ENCODE data around the gene PPID. TPM values are rescaled to one million over a fixed set of nuclear protein-coding genes. Genes with fewer than 3 reads are reported as not detected.

PPID gene
- total RNA-seq = 10 to 100 TPM; 72.0 to 78.1 TPM

- ChIA-PET CTCF (interaction anchor here (0.6 to 1.3 kb wide), 5 partner anchors 38 to 480 kb away, joined by 3 to 4 read pairs (median 3); no protein-coding TSS in a partner anchor), POLR2A (no interaction called here)
- Mint-ChIP-seq H3K27ac (peak within 1 kb of the TSS; percentile 100), H3K36me3 (ENCODE audit: low read depth) (peaks cover 39% of the 10 kb centered on the region), H3K9me3 (ENCODE audit: low read depth) (no peaks in the 10 kb centered on the region), H3K27me3 (peaks cover 4% of the 10 kb centered on the region), H3K4me1 (peaks cover 46% of the 10 kb centered on the region), H3K4me3 (peak within 1 kb of the TSS; percentile 99)
- ATAC-seq (peak; percentile 86), DNase-seq (peak; percentile 93)
- intact Hi-C loops (cut with DNase I, micrococcal nuclease) = loop anchor here (1.0 to 10.0 kb wide), 12 partner anchors 46 to 724 kb away; partner anchors contain the start of genes ETFDH (in 2 of the 2), FNIP2 (in 2 of the 2) and RAPGEF2 (in 1 of the 2)
Measured at GRCh38 chr4:158722917-158723793, at the start of gene PPID. Gene PPID (minus strand): TSS chr4:158723396. CDS start chr4:158723288, 108 bp downstream.

GRCh38 chr4:158771776-158772175 is 48.6 kb upstream of the PPID start:
- Mint-ChIP-seq H3K27me3 (no peaks in the 10 kb centered on the region), H3K27ac (no peak overlapping the region), H3K36me3 (ENCODE audit: low read depth) (no peaks in the 10 kb centered on the region), H3K9me3 (ENCODE audit: low read depth) (no peaks in the 10 kb centered on the region), H3K4me3 (no peak overlapping the region), H3K4me1 (peaks cover 49% of the 10 kb centered on the region)
- ChIA-PET CTCF (no interaction called here), POLR2A (no interaction called here)
- intact Hi-C loops (cut with DNase I, micrococcal nuclease) = loop anchor here (5.0 kb wide), 2 partner anchors 336 to 406 kb away; no protein-coding TSS in a partner anchor
- no peak for ATAC-seq
- DNase-seq = no peak

- H3K27me3 Mint-ChIP-seq = no peaks in the 10 kb centered on the region
- ChIA-PET POLR2A (no interaction called here), CTCF (interaction anchor here (0.8 kb wide), 1 partner anchor 20 kb away, joined by 3 read pairs; no protein-coding TSS in a partner anchor)
- DNase-seq = no peak
- no peaks in the 10 kb centered on the region for H3K9me3 Mint-ChIP-seq (ENCODE audit: low read depth)
- no peak for ATAC-seq
- H3K4me1 Mint-ChIP-seq = peaks cover 48% of the 10 kb centered on the region
- intact Hi-C loops (cut with DNase I, micrococcal nuclease) = loop anchor here (5.0 kb wide), 2 partner anchors 337 to 407 kb away; no protein-coding TSS in a partner anchor
- H3K36me3 Mint-ChIP-seq (ENCODE audit: low read depth) = no peaks in the 10 kb centered on the region
- H3K4me3 Mint-ChIP-seq = peak overlapping the region; percentile 97
- H3K27ac Mint-ChIP-seq = peak overlapping the region; percentile 22
Measured at GRCh38 chr4:158770671-158771070, 47.5 kb upstream of the PPID start.

- intact Hi-C loops (cut with DNase I, micrococcal nuclease) = loop anchor here (1.0 to 5.0 kb wide), 7 partner anchors 9 to 98 kb away; partner anchors contain the start of genes PPID (in 2 of the 2) and C4orf46 (in 1 of the 2)
- peak overlapping the region; percentile 97 for H3K4me3 Mint-ChIP-seq
- no peaks in the 10 kb centered on the region for H3K9me3 Mint-ChIP-seq (ENCODE audit: low read depth)
- H3K27me3 Mint-ChIP-seq = no peaks in the 10 kb centered on the region
- ChIA-PET CTCF (interaction anchor here (0.7 to 1.5 kb wide), 9 partner anchors 8 to 98 kb away, joined by 3 to 4 read pairs (median 3); partner anchors contain the start of gene PPID), POLR2A (interaction anchor here (1.1 to 1.2 kb wide), 2 partner anchors 41 to 54 kb away, joined by 3 to 6 read pairs; no protein-coding TSS in a partner anchor)
- H3K27ac Mint-ChIP-seq = peak overlapping the region; percentile 93
- ATAC-seq = peak; percentile 56
- no peaks in the 10 kb centered on the region for H3K36me3 Mint-ChIP-seq (ENCODE audit: low read depth)
- DNase-seq = peak; percentile 65
- H3K4me1 Mint-ChIP-seq = peaks cover 41% of the 10 kb centered on the region
Measured at GRCh38 chr4:158769175-158769921, 46.2 kb upstream of the PPID start.

- Mint-ChIP-seq H3K27ac (peak within 1 kb of the TSS; percentile 93), H3K36me3 (ENCODE audit: low read depth) (no peaks in the 10 kb centered on the region), H3K4me1 (peaks cover 41% of the 10 kb centered on the region), H3K9me3 (ENCODE audit: low read depth) (no peaks in the 10 kb centered on the region), H3K27me3 (no peaks in the 10 kb centered on the region), H3K4me3 (peak within 1 kb of the TSS; percentile 97)
- ATAC-seq (peak; percentile 81), DNase-seq (peak; percentile 81)
- ChIA-PET CTCF (interaction anchor here (1.3 to 1.5 kb wide), 3 partner anchors 16 to 98 kb away, joined by 4 read pairs; no protein-coding TSS in a partner anchor), POLR2A (no interaction called here)
- intact Hi-C loops (cut with DNase I, micrococcal nuclease) = loop anchor here (1.0 to 5.0 kb wide), 9 partner anchors 10 to 435 kb away; partner anchors contain the start of genes PPID (in 2 of the 2), C4orf46 (in 1 of the 2) and RAPGEF2 (in 1 of the 2)
Measured at GRCh38 chr4:158768555-158769174, 45.5 kb upstream of the PPID start, which contains the start of gene FNIP2. Gene FNIP2 (plus strand): TSS chr4:158769026. CDS start chr4:158769213, 187 bp downstream.

- no peaks in the 10 kb centered on the region for H3K36me3 Mint-ChIP-seq (ENCODE audit: low read depth)
- ChIA-PET POLR2A (interaction anchor here (0.7 kb wide), 1 partner anchor 45 kb away, joined by 3 read pairs; no protein-coding TSS in a partner anchor), CTCF (interaction anchor here (0.7 kb wide), 2 partner anchors 85 to 527 kb away, joined by 3 read pairs; no protein-coding TSS in a partner anchor)
- peak overlapping the region; percentile 83 for H3K27ac Mint-ChIP-seq
- no peak overlapping the region for H3K4me3 Mint-ChIP-seq
- peaks cover 36% of the 10 kb centered on the region for H3K4me1 Mint-ChIP-seq
- peak; percentile 25 for ATAC-seq
- H3K27me3 Mint-ChIP-seq = no peaks in the 10 kb centered on the region
- intact Hi-C loops (cut with DNase I, micrococcal nuclease) = loop anchor here (1.0 to 5.0 kb wide), 3 partner anchors 11 to 95 kb away; partner anchors contain the start of gene ETFDH (in 1 of the 2)
- DNase-seq = no peak
- no peaks in the 10 kb centered on the region for H3K9me3 Mint-ChIP-seq (ENCODE audit: low read depth)
Measured at GRCh38 chr4:158767451-158767850, 44.3 kb upstream of the PPID start.

- POLR2A ChIA-PET = no interaction called here
- no peaks in the 10 kb centered on the region for H3K9me3 Mint-ChIP-seq (ENCODE audit: low read depth)
- H3K4me1 Mint-ChIP-seq = peaks cover 33% of the 10 kb centered on the region
- DNase-seq (no peak), ATAC-seq (no peak)
- H3K4me3 Mint-ChIP-seq = no peak overlapping the region
- intact Hi-C loops (cut with DNase I, micrococcal nuclease) = loop anchor here (1.0 to 5.0 kb wide), 3 partner anchors 12 to 94 kb away; partner anchors contain the start of gene ETFDH (in 1 of the 2)
- CTCF ChIA-PET = no interaction called here
- H3K36me3 Mint-ChIP-seq (ENCODE audit: low read depth) = no peaks in the 10 kb centered on the region
- no peaks in the 10 kb centered on the region for H3K27me3 Mint-ChIP-seq
- no peak overlapping the region for H3K27ac Mint-ChIP-seq
Measured at GRCh38 chr4:158766434-158767044, 43.3 kb upstream of the PPID start.

- Mint-ChIP-seq H3K4me1 (peaks cover 13% of the 10 kb centered on the region), H3K4me3 (no peak overlapping the region), H3K27ac (no peak overlapping the region), H3K36me3 (ENCODE audit: low read depth) (no peaks in the 10 kb centered on the region), H3K27me3 (peaks cover 7% of the 10 kb centered on the region), H3K9me3 (ENCODE audit: low read depth) (no peaks in the 10 kb centered on the region)
- CTCF ChIA-PET = interaction anchor here (0.8 to 1.0 kb wide), 2 partner anchors 93 to 98 kb away, joined by 4 to 6 read pairs; no protein-coding TSS in a partner anchor
- intact Hi-C loops (cut with DNase I, micrococcal nuclease) = no loop called here
- DNase-seq = no peak
- no peak for ATAC-seq
- POLR2A ChIA-PET = interaction anchor here (0.6 kb wide), 1 partner anchor 523 kb away, joined by 4 read pairs; no protein-coding TSS in a partner anchor
Measured at GRCh38 chr4:158763462-158763861, 40.3 kb upstream of the PPID start.

- Mint-ChIP-seq H3K36me3 (ENCODE audit: low read depth) (no peaks in the 10 kb centered on the region), H3K9me3 (ENCODE audit: low read depth) (no peaks in the 10 kb centered on the region), H3K4me1 (peaks cover 4% of the 10 kb centered on the region), H3K27me3 (peaks cover 12% of the 10 kb centered on the region), H3K4me3 (no peak overlapping the region), H3K27ac (no peak overlapping the region)
- ATAC-seq (no peak), DNase-seq (no peak)
- ChIA-PET CTCF (interaction anchor here (2.6 kb wide), 1 partner anchor 89 kb away, joined by 7 read pairs; no protein-coding TSS in a partner anchor), POLR2A (no interaction called here)
- intact Hi-C loops (cut with DNase I, micrococcal nuclease) = no loop called here
Measured at GRCh38 chr4:158762553-158762952, 39.4 kb upstream of the PPID start.

GRCh38 chr4:158760866-158761265 is 37.7 kb upstream of the PPID start:
- intact Hi-C loops (cut with DNase I, micrococcal nuclease) = no loop called here
- no peak overlapping the region for H3K27ac Mint-ChIP-seq

More at GRCh38 chr4:158760866-158761265, 37.7 kb upstream of the PPID start:
- ChIA-PET POLR2A (no interaction called here), CTCF (interaction anchor here (0.7 to 2.6 kb wide), 4 partner anchors 37 to 436 kb away, joined by 3 to 7 read pairs (median 3); partner anchors contain the start of gene PPID)
- H3K36me3 Mint-ChIP-seq (ENCODE audit: low read depth) = no peaks in the 10 kb centered on the region
- peaks cover 2% of the 10 kb centered on the region for H3K9me3 Mint-ChIP-seq (ENCODE audit: low read depth)
- ATAC-seq (peak; percentile 95), DNase-seq (peak; percentile 30)
- peaks cover 16% of the 10 kb centered on the region for H3K27me3 Mint-ChIP-seq
- H3K4me3 Mint-ChIP-seq = no peak overlapping the region
- H3K4me1 Mint-ChIP-seq = no peaks in the 10 kb centered on the region

All from activated CD4-positive, alpha-beta T cell treated with anti-CD3 and anti-CD28 coated beads for 36 hours (primary cell).